GM11168 (cell line): ENCODE data around the gene PLA2G4B.

Source experiments
- in situ Hi-C: fragments of 300-500 bp; cut with MboI; formaldehyde crosslinking; loops from one replicate; pipeline ENCODE4 v1.12.0; 2022; ENCODE audit warnings: low sequenced_read_pairs; ENCODE audit not compliant: unreplicated experiment

The PLA2G4B gene

DNA sequence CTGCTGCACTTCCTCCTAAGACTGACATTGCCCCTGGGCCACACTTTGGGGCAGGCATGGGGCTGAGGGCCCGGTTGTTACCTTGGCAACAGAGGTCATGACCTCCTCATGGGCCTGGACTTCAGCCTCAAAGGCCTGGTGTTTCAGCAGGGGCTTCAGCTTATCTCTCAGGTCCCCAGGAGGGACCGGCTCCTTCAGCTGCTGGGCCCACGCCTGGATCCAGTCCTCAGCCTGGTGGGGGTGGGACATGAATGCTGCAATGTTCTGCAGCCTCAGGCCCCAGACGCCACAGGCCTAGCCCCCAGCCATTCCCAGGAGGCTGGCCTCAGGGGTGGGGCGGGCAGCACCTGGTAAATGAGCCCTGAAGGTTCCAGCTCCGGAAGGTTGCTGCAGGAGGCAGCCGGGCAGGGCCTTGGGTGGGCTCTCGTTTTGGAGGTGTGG is 27.6 kb downstream of the PLA2G4B start:
- in situ Hi-C loops: no loop called here

- in situ Hi-C loops: no loop called here
Observed at GRCh38 chr15:41866872-41867579, 28.4 kb downstream of the PLA2G4B start.

- in situ Hi-C loops: no loop called here
Observed at GRCh38 chr15:41868321-41868720, 29.7 kb downstream of the PLA2G4B start.

DNA sequence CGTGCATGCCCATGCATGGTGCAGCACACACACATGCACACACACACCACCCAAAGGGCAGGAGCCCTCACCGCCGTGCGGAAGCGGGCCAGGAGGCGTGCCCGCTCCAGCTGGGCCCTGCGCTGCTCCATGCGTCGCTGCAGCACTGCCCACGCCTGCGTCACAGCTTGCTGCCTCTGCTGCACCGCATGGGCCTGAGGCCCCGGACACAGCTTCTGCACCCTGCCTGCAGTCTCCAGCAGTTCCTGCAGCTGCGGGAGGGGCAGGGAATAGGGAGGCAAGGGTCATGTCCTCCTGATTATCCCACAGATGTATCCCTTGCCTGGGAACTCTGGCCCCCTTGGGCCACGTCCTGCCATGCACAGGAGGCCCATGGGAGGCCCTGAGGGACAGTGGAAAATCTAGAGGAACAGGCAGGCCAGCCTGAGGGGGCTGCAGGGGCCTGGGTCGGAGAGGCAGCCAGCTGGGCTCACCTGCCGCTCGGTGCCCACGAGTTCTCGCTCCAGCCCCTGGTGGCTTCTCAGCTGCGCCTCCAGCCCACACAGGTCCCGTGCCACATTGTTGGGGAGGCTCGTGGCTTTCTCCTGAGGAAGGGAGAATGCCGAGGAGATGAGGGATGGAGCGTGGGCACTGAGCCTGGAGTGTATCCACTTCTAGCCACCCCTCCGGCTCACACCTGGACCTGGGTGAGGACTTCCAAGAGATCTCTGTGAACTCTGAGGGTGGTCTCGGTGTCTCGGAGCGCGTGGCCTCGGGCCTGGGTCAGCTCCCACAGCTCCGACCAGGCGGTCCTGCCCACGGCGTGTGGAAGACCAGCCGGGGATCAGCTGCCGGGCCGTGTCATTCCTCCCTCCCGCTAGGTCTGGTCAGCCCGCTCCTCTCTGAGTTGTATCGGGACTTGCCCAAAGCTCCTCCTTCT is 31.4 kb downstream of the PLA2G4B start:
- in situ Hi-C loops: no loop called here

DNA sequence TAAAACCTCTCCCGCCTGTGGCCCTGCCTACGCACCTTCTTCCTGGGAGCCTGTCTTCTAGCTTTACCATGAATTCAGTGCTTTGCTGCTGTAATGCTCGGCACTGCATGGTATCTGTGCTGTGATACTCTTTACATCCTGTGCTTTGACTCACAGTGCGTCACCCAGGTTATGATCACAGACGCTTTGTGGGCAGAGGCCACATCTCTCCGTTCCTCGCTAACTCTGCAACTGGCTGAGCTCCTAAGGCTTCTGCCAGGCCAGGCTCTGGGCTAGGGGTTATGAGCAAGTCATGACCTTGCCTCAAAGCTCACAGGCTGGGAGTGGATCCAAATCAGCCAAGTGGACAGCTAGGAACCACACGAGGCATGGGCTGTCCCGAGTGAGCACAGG is 32.0 kb downstream of the PLA2G4B start:
- in situ Hi-C loops: no loop called here

DNA sequence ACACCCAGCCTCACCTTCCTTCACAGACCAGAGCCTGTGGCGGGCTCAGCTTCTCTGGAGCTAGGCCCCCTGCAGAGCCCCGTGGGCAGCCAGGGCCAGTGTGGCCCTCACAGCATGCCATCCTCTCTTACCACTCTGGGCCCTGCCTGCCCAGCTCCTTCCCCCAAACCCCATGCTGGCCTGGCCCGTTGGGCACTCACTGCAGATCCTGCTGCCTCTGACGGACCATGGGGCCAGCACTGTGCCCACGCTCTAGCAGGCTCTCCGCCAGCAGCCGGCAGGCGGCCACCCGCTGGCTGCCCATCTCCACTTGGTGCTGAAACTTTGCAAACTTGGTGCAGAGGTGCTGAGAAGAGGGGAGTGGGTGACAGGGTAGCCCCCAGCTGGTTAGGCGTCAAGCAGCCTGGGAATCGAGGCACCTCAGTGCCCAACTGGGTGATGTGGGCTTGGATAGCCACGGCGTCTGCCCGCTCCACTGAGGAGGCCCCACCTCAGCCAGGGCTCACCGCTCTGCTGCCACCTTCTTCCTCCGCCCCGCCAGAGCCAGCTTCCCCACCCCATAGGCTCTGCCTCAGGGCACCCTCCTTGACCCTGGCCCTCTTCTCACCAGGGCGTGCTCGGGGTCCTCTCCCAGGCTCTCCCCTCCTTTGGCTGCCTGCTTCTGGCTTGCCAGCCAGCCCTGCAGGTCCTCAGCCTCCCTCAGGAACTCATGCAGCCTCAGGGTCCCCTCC is 32.7 kb downstream of the PLA2G4B start:
- in situ Hi-C loops: no loop called here

GRCh38 chr15:41872166-41872747 is 33.6 kb downstream of the PLA2G4B start:
- in situ Hi-C loops: no loop called here

- in situ Hi-C loops: no loop called here
Observed at GRCh38 chr15:41873711-41874110, 35.1 kb downstream of the PLA2G4B start.

GRCh38 chr15:41874736-41875135 is 36.1 kb downstream of the PLA2G4B start:
- in situ Hi-C loops: no loop called here

DNA sequence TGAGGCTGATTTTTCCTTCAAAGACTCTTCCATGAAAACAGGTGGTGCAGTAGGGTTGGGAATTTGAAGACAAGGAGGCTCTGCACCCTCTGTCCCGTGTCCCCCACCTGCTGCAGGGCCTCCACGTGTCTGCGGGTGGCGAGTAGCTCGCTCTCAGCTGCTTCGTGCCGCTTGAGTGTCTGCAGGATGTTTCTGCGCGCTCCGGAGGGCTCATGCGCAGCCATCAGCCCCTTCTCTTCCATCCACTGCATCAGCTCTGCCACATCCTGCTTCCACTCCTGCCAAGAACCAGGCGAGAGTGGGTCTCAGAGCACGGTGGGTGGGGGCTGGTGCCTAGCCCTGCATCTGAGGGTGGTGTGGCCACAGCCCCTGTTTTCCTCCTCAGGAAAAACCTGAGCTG is 37.4 kb downstream of the PLA2G4B start:
- in situ Hi-C loops: no loop called here

GRCh38 chr15:41876689-41877088 is 38.0 kb downstream of the PLA2G4B start:
- in situ Hi-C loops: no loop called here

DNA sequence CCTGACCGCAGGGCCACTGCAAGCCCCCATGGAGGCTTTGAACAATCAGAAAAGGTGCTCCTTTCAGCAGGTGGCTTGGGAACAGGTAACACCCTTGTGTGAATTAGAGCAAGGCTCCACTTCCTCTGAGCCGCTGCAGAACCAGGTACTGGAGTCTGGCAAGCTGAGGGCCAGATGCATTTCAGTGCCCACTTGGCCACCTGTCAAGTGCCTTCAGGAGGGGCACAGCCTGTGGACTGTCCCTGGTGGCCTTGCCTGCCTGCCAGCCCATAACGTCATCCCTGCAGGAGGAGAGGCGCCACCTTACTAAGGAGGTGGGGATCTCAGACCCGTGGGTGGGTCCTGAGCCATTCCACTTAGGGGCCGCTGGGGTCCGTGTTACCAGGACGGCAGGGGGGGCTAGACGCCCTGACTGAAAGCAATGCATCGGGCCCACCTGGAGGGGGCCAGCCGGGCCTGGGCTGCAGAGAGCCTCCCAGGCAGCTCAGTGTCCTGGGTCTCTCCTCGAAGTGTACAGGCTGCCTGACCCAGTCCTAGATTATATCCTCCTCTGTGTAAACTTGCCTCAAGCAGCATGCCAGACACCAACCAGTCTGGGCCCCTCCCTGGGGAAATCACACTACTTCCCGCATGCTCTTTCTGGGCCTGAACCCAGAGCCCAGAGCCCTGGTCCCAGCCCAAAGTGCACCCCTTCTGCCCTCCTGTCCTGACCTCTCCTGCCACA is 39.1 kb downstream of the PLA2G4B start:
- in situ Hi-C loops: no loop called here

- in situ Hi-C loops: no loop called here
Observed at GRCh38 chr15:41878355-41878699, 39.7 kb downstream of the PLA2G4B start.

DNA sequence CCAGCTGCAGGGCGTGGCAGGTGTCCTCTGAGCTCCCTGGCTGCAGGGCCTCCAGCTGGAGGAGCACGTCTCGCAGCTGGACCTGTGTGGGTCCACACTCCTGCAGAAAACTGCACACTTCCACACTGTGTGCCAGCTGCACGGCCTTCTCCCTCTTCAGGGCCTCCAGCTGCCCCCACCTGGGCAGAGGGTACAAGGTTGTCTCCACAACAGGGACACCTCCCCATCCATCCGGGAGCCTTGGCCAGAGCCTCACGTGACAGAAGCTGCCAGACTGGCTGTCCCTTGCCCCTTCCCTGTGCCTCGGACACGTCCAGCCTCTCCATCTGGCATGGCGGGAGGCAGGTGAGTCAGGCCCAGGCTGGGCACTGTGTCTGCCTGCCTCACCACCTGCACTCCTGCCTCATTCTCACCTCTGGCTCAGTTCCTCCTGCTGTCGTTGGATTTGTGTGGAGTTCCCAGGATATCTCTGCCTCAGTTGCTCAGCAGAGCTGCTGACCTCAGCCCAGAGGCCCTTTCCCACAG is 40.7 kb downstream of the PLA2G4B start:
- in situ Hi-C loops: no loop called here

DNA sequence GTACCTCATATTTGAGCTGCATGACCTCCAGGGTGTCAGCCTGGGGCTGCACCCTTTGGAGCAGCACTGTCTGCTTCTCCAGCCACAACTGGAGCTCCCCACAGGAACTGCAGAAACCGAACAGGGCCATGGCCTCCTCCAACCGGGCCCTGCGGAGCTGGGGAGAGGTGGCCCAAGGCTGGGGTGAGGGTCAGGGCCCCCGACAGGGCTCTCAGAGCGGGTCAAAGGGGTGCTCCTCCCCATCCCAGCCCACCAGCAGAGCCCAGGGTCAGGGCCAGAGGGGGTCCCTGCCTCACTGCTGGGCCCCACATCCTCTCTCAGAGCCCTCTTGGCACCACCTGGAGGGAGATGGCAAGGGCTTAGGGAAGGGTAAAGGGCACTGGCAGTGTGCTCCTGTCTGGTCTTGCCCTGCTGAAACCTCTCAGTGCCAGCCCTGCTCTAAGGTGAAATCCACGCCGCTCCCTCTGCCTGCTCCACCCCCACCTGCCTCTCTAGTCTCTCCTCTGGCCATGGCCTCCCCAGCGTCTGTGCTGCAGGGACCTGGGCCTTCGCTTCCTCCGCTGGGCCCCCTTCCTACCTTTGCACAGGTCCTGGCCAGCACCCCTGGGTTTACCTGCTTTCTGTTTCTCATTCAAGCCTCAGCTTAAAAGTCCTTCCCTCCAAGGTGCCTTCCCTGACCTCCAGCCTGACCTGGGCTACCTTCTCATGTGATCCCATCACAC is 41.7 kb downstream of the PLA2G4B start:
- in situ Hi-C loops: no loop called here

DNA sequence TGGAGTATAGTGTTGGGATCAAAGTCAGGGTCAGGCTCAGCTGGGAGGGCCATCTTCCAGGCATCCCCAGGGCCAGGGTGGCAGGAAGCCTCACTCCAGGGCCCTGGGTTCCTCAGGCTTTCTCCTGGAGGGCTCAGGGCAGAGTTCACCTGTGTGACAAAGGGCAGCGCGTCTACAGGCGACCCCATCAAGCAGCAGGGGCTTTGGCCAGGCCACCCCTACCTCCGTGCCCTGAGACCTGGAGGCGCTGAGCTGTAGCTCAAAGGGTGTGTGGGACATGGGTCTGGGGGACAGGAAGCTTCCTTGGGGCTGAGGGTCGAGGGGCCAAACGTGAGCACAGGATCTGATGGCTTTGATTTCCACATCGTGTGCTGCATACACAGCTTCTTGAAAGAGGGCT is 42.4 kb downstream of the PLA2G4B start:
- in situ Hi-C loops: no loop called here

DNA sequence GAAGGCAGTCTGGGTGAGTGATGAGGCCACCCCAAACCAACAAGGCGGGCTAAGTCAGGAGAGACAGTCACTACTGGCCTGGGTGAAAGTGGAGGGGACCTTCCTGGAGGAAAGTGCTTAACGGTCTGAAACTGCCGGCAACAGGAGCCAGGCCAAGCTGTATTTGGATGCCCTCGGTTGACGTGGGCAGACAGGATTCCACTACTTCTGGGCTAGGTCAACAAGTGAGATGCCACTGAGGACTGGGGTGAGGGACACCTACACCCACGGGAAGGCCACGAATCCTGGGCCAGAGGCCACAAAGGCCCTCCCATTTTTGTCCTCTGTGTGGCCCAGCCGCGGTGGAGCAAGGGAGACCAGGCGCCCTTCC is 42.9 kb downstream of the PLA2G4B start:
- in situ Hi-C loops: no loop called here

DNA sequence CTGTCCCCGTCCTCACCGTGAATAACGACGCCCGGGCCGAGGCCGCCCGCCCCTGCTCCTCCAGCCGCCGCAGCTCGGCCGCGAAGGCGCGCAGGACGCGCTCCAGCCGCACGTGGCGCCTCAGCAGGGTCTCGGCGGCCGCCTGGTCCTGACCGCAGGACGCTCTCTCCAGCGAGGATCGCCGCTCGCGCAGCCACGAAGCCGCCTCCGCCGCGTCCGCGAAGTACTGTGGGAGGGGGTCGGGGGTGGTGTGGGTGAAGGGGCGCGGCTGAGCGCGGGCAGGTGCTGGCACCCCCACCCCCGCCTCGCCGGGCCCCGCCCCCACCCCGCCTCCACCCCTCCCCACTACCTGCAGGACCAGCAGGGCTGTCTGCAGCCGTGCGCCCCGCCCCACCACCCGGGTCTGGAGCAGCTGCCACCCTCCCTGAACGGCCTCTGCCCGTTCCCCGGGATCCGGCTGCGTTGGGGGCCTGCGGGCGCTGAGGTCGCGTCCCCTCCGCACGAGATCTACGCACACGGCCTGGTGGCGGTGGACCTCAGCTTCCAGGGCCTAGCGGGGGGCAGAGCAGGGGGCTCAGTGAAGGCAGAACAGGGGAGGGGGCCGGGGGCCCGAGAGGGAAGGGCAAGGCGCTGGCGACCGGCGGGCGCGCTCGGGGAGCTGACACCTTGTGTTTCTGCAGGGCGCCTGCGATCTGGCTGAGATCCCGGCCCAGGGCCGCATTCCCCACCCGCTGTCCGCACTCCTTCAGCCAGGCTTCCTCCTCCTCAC is 43.5 kb downstream of the PLA2G4B start:
- in situ Hi-C loops: no loop called here
